Measurements from ENCODE around the gene GCHFR.
A peak's percentile ranks its signal among the peaks of the same experiment; 100 is the strongest.

The GCHFR gene

DNA sequence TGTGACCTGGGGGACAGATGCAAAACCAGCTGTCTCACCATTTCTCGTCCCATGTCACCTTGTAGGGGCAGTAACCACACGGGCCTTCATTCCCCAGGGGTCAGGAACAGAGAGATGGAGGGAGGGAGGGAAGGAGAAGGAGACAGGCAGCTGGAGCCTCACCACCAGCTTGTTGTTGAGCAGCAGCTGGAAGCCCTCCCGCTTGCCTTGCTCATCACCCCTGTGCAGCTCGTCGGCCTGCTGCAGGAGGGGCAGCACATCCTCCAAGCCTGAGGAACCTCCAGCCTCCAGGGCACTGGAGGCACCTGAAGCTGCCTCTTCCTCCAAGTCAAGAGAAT, 19.1 kb upstream of the GCHFR start:
- TF ChIP-seq, protein P1, sequence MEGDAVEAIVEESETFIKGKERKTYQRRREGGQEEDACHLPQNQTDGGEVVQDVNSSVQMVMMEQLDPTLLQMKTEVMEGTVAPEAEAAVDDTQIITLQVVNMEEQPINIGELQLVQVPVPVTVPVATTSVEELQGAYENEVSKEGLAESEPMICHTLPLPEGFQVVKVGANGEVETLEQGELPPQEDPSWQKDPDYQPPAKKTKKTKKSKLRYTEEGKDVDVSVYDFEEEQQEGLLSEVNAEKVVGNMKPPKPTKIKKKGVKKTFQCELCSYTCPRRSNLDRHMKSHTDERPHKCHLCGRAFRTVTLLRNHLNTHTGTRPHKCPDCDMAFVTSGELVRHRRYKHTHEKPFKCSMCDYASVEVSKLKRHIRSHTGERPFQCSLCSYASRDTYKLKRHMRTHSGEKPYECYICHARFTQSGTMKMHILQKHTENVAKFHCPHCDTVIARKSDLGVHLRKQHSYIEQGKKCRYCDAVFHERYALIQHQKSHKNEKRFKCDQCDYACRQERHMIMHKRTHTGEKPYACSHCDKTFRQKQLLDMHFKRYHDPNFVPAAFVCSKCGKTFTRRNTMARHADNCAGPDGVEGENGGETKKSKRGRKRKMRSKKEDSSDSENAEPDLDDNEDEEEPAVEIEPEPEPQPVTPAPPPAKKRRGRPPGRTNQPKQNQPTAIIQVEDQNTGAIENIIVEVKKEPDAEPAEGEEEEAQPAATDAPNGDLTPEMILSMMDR (IDR thresholded peaks at IDR 0.05) = no peak
- Histone ChIP-seq H3K4me3 (no peak overlapping the region), H3K27ac (no peak overlapping the region)
- DNase-seq (ENCODE audit: low spot score) = no peak

DNA sequence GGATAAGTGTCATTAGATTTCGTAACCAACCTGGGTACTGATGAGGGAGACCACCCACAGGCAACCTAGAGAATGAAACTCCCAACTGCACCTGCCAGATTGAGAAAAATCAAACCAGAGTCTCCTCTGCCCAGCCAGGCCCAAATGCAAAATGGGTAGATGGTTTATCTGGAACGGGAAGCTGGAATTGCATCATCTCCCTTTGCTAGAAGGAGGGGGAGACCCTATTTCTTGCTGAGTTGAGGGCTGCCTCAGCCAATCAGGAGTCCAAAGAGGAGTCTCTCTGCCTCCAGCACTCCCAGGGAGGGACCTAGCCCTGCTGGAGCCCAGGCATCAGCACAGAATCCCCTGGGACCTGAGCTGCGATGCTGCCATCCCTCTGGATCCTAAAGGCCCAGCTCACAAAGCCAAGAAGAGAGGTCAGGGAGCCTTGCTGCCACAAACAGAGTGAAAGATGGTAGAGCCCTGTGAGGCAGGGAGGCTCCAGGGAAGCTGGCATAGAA, 16.9 kb upstream of the GCHFR start:
- no peak for DNase-seq (ENCODE audit: low spot score)
- no peak overlapping the region for H3K4me3 ChIP-seq
- H3K27ac ChIP-seq = no peak overlapping the region
- TF ChIP-seq, protein P1 (IDR thresholded peaks at IDR 0.05) = no peak

DNA sequence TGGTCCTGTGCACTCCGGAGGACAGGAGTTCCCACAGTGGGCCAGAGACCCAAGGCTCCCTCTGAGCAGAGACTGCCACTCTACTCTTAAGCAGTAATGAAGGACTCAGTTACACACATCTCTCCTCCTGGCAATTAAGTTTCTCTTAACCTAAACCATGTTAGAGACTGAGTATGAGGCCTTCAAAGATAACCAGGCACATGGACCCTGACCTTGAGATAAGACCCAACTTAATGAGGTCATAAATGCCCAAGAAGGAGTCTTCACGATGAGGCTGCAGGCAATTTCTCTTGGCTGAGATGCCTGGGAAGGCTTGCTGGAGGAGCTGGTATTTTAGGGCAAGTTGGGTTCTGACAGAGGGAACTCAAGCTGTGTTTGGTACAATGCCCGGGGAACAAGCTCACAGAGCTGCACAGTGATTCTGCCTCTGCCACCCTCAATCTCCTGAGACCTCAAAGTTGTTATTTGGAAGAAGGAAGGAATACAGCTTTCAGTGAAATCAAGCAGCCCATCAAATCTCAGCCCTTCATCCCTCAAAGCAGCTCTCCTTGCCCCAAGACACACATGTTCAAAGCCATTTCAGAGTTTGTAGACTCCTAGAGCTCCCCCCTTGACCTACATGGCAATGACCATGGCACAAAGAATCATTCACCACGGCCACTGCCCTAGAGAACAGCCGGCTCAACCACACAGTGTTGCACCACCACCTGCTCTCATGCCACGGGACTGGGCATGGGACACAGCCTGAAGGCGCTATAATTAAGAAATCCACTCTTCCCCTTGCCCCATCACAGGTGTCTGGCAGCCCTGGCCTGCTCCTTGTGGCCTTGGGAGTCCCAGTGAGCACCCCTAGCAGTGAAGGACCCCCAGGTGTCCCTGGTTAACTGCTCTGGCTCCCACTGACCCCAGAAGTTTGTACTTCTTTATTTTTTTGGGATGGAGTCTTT, 15.9 kb upstream of the GCHFR start:
- Histone ChIP-seq H3K27ac (no peak overlapping the region), H3K4me3 (no peak overlapping the region)
- TF ChIP-seq, protein P1 (IDR thresholded peaks at IDR 0.05) = no peak
- DNase-seq (ENCODE audit: low spot score) = no peak

DNA sequence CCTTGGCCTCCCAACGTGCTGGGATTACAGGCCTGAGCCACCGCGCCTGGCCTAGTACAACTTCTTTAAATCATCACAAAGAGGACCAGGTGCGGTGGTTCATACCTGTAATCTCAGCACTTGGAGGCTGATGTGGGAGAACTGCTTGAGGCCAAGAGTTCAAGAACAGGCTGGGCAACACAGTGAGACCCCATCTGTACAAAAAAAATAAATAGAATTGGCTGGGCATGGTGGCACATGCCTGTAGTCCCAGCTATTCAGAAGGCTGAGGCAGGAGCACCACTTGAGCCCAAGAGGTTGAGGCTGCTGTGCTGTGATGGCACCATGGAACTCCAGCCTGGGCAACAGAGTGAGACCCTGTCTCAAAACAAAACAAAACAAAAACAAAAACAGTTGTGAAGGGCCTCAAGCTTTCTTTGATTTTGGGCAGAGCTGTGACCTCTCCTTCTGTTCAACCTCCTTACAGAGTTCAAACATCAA, 14.7 kb upstream of the GCHFR start:
- Histone ChIP-seq H3K4me3 (no peak overlapping the region), H3K27ac (no peak overlapping the region)
- TF ChIP-seq, protein P1 (IDR thresholded peaks at IDR 0.05) = no peak
- no peak for DNase-seq (ENCODE audit: low spot score)

DNA sequence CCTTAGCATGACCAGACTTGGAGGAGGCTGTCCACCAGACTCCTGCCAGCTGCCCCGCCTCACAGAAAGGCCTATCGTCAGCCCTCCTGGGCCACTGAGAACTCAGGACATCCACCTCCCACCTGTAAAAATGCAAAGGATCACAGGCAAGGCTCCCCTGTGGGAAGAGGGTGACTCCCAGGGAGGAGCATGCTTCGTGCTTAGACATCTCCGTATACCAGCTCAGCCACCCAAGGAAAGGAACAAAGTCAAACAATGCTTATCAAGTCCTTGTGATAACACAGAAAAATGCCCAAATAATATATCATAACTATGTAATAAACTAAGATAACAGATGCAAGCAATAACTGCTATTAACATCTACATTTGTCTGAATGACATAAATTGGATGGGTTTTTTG, 13.0 kb upstream of the GCHFR start:
- TF ChIP-seq, protein P1 (IDR thresholded peaks at IDR 0.05) = no peak
- no peak for DNase-seq (ENCODE audit: low spot score)
- Histone ChIP-seq H3K27ac (no peak overlapping the region), H3K4me3 (no peak overlapping the region)

DNA sequence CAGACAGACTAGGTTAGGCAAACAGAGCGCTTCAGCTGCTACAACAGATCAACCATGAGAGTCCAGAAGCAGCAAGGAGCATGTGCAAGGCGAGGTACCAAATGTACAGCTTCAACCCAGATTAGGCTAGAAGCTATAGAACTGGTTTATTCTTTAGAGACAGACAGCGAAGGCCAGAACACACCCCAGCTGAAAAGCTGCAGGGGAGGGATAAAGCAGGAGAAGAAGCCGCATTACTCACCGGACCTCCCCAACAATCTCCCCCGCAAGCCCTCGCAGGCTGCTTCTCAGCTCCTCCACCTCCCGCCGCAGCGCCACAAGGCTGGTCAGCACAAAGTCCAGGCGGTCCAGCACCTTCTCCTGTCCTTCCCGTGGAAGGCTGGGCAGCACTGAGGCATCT, 12.1 kb upstream of the GCHFR start:
- TF ChIP-seq, protein P1 (IDR thresholded peaks at IDR 0.05) = no peak
- no peak for DNase-seq (ENCODE audit: low spot score)
- H3K27ac ChIP-seq = no peak overlapping the region
- H3K4me3 ChIP-seq = no peak overlapping the region

DNA sequence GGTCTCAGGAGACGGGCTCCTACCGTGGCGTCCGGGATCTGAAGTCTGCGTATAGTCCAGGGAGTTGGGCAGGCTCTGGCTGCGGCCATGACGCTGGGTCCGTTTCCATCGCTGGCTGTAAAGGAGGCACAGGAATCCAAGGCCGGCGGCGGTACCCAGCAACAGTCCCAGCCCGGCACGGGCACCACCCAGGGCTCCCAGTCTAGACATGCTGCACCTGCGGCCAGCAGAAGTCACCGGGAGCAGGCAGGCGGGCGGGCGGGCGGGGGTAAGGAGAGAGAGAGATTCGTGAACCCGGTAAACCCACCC, 9.3 kb upstream of the GCHFR start:
- Histone ChIP-seq H3K27ac (peak overlapping the region; percentile 63 to 80), H3K4me3 (peak overlapping the region; percentile 74)
- no peak for DNase-seq (ENCODE audit: low spot score)
- TF ChIP-seq, protein P1 (IDR thresholded peaks at IDR 0.05) = no peak

All from coronary artery (tissue), 2 donors.